Measurements from ENCODE around the gene FOXP1. TPM values are rescaled to one million over a fixed set of nuclear protein-coding genes. Genes with fewer than 3 reads are reported as not detected.

The FOXP1 gene
- total and polyA plus RNA-seq, 12 donors: 4.8 to 56.0 (median 43.8) TPM

DNA sequence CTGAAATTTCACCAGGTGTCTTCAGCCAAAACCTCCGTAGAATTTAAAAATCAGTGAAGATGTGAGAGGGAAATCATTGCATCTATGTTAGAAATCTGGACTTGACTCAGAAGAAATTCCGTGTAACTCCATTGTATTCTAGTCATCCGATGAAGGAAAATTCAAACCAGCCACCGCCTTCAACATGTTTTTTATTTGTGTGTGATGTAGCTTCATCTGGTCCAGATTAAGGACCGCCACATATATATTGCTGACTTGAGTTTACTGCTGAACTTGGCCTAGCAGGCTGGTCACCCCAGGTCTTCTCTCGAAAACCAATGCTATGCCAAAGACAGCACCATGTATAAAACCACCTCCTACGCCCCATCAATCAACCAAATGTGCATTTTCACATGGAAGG is 120.9 kb downstream of the FOXP1 start:
- DNase-seq: no peak
- Histone ChIP-seq H3K4me3 (no peak overlapping the region), H3K27ac (no peak overlapping the region), H3K27me3 (no peaks in the 10 kb centered on the region), H3K36me3 (no peaks in the 10 kb centered on the region), H3K9me3 (no peaks in the 10 kb centered on the region), H3K4me1 (peaks cover 0 to 21% (median 5%) of the 10 kb centered on the region in 9 donors)
- no peak for ATAC-seq
- WGBS, 2 donors: 96% methylated on average over 7 of the region's 7 CpGs
- intact Hi-C loops (cut with DNase I): no loop called here
- TF ChIP-seq, protein P1, sequence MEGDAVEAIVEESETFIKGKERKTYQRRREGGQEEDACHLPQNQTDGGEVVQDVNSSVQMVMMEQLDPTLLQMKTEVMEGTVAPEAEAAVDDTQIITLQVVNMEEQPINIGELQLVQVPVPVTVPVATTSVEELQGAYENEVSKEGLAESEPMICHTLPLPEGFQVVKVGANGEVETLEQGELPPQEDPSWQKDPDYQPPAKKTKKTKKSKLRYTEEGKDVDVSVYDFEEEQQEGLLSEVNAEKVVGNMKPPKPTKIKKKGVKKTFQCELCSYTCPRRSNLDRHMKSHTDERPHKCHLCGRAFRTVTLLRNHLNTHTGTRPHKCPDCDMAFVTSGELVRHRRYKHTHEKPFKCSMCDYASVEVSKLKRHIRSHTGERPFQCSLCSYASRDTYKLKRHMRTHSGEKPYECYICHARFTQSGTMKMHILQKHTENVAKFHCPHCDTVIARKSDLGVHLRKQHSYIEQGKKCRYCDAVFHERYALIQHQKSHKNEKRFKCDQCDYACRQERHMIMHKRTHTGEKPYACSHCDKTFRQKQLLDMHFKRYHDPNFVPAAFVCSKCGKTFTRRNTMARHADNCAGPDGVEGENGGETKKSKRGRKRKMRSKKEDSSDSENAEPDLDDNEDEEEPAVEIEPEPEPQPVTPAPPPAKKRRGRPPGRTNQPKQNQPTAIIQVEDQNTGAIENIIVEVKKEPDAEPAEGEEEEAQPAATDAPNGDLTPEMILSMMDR (IDR thresholded peaks at IDR 0.05): no peak

GRCh38 chr3:71461749-71462483 is 121.6 kb downstream of the FOXP1 start:
- H3K9me3 ChIP-seq: no peaks in the 10 kb centered on the region
- DNase-seq (no peak), ATAC-seq (no peak)
- TF ChIP-seq, protein P1 (IDR thresholded peaks at IDR 0.05): no peak
- no peak overlapping the region for H3K4me3 ChIP-seq
- WGBS, 2 donors: 87 to 92% methylated on average over 9 of the region's 9 CpGs
- intact Hi-C loops (cut with DNase I): no loop called here
- no peaks in the 10 kb centered on the region for H3K27me3 ChIP-seq
- H3K27ac ChIP-seq: no peak overlapping the region
- H3K36me3 ChIP-seq: no peaks in the 10 kb centered on the region
- peaks cover 0 to 17% (median 4%) of the 10 kb centered on the region in 9 donors for H3K4me1 ChIP-seq

GRCh38 chr3:71461114-71461513 is 122.4 kb downstream of the FOXP1 start:
- no peak overlapping the region for H3K27ac ChIP-seq
- ATAC-seq: no peak
- TF ChIP-seq, protein P1 (IDR thresholded peaks at IDR 0.05): no peak
- WGBS, 2 donors: 96% methylated on average over 9 of the region's 9 CpGs
- DNase-seq: no peak
- H3K4me3 ChIP-seq: no peak overlapping the region
- peaks cover 0 to 17% (median 10%) of the 10 kb centered on the region in 9 donors for H3K4me1 ChIP-seq
- H3K9me3 ChIP-seq: no peaks in the 10 kb centered on the region
- intact Hi-C loops (cut with DNase I): no loop called here
- H3K27me3 ChIP-seq: no peaks in the 10 kb centered on the region
- no peaks in the 10 kb centered on the region for H3K36me3 ChIP-seq

- TF ChIP-seq, protein P1 (IDR thresholded peaks at IDR 0.05): no peak
- Histone ChIP-seq H3K27ac (no peak overlapping the region), H3K4me3 (no peak overlapping the region), H3K9me3 (no peaks in the 10 kb centered on the region), H3K27me3 (no peaks in the 10 kb centered on the region), H3K36me3 (no peaks in the 10 kb centered on the region), H3K4me1 (peaks cover 0 to 31% (median 10%) of the 10 kb centered on the region in 9 donors)
- WGBS, 2 donors: 93 to 98% methylated on average over 1 of the region's 1 CpG
- DNase-seq (no peak), ATAC-seq (no peak)
- intact Hi-C loops (cut with DNase I): no loop called here
Measured at GRCh38 chr3:71458895-71459294, 124.6 kb downstream of the FOXP1 start.

Measured in heart right ventricle (tissue), 16 donors.